Ecto neural progenitor cell (in vitro differentiated cells): ENCODE measurements around the gene DACH1.

ENCODE experiments used
- DNase-seq: peaks from one replicate; pipeline ENCODE4 v3.0.0-alpha.2; 2018; ENCODE audit warnings: low spot score

Gene DACH1

DNA sequence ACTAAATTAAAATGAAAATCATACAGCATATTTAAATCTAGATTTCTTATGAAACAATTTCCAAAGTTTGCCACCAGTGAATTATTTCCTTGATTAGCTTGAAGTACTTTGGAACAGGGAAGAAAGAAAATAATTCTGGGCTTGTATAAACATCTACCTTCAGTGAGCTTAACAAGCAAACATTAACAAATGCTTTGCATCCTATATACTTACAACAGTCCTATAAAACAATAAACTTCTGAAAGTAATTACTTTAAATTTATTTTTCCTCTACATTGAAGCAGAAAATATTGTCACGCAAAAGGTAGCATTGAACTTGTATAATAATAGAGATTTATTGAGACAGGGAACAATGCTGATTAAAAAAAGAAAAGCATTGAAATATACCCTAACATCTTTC, 164.8 kb downstream of the DACH1 start:
- no peak for DNase-seq

DNA sequence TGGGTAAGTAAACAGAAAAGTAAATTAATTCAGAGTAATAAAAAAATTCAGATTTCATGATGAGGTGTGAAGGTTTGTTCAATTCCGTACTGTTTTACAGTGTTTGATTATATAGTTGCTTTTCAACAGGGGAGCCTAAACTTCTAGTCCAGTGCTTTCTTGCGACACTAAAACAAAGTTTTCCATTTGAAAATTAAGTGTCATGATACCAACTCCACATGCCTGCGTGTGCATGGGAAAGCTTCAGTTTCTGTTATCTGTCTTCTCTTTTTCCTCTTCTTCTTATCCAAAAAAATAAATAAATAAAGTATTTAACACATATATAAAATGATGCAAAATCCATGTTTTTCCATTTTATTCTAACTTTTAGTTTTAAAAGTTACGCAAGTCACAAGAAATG, 165.3 kb downstream of the DACH1 start:
- DNase-seq: no peak

DNA sequence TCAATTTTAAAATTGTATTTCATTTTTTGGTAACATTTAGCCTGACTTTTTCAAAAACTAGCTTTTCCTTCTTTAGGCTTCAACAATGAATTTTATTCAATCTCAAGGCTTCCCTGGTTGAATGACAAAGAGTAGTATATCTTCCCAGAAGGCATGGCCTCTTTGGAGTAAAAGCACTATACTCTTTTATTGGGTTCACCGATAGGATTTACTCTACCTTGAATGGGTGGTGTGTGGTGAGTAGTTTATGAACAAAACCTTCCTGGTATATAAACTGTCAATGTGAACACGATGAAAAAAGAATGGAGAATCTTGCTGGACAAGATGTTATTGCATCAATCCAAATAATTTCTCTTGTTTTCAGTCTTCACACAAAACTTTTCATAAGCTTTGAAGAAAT, 167.7 kb downstream of the DACH1 start:
- no peak for DNase-seq

- DNase-seq: no peak
Measured at GRCh38 chr13:71695662-71696061, 171.3 kb downstream of the DACH1 start.

GRCh38 chr13:71685072-71685471, 181.9 kb downstream of the DACH1 start:
- no peak for DNase-seq

DNA sequence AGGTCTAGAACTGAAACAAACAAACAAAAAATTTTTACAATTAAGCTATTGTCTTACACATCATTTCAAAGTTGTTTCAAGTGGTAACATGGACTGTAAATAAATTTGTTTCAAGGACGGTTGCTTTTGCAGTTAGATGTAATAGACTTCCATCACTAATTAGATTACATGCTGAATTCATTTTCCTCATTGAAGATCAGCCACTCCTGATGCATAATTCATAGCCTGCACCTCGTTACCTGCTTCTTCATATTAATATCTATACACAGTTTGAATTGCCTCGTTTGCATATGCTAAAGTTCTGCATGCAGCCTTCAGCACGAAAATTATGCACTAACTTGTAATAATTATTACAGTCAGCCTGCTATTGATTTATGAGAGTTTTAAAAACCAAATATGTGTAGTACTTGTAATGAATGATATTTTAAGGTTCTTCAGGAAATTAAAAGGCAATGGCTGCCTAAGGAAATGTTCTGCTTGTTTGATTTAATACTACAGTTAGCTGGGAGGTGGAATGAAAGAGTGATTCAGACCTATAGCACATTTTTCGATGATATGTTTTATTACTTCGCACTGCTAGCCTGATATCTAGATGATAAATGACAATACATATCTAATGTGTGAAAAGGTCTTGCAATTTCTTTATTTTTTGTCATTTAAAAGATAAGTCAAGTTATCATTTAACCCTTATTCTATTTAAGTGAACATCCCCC, 184.9 kb downstream of the DACH1 start:
- no peak for DNase-seq

DNA sequence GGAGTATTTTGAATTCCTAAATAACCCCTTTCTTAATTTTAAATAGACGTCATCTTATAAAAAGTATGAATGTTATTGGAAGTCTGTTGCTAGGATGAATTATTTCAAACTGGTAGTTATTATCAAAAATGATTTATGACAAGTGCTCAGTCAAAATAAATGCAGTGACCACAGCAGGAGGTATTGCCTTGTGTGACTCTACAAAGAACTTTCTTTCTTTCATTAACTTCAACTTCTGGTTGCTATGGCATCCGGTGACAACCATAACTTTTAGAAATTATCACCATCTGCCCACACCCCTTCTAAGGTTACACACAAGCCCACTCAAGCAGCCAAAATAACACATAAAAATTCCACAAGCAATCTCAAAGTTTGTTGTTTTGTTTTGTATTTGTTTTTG, 189.9 kb downstream of the DACH1 start:
- no peak for DNase-seq

- no peak for DNase-seq
Measured at GRCh38 chr13:71672512-71672911, 194.5 kb downstream of the DACH1 start.

DNA sequence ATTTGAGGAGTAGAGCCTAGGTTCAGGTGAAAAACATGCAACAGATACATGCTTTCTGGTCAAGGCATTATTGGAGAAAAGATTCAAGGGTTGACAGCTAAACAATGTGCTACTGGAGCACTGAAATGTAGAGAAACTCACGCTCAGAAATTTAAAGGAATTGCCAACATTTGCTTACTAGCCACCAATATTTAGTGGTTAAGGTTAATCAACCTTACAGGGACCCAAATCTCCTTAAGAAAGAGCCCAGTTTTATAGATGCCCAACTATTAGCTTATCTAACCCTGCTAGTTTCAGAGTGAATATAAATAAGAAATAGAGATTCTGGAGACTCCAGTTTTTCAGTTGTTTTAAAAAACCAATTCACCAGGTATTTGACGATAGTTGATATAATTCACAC, 203.6 kb downstream of the DACH1 start:
- no peak for DNase-seq

DNA sequence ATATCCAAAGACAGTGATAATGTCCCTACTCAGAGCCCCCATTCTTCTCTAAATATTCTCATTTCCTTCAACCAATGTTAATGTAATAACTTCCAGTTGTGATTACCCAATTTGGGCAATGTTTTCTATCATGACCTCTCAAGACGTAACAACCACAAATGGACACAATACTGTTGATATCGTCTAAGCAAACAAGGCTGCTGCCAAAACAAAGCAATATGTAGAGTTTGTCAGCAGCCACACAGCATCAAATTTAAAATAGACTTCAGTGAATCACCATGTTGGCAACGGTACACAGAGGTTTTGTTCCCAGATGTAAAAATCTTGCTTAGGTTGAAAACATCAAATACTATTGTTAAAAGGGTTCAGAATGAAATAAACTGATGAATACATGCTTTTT, 205.1 kb downstream of the DACH1 start:
- no peak for DNase-seq

GRCh38 chr13:71659404-71659803, 207.6 kb downstream of the DACH1 start:
- DNase-seq: no peak

DNA sequence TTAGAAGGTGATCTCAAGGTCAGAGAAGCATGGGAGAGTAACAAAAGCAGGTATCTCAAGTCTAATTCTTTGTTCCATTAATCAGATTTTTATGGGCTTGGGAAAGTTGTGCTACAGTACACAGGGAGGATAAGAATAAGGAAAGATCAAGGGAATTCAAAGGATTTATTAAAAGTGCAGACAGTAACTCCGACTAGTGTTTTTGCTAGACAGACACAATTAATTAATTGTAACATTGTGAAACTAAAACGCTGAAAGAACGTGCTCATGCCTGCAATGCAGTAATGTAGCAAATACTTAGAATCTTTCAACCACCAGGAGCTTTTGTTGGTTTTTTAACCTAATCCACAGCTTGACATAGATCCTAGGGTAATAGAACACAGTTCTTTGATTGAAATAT, 221.5 kb downstream of the DACH1 start:
- no peak for DNase-seq

DNA sequence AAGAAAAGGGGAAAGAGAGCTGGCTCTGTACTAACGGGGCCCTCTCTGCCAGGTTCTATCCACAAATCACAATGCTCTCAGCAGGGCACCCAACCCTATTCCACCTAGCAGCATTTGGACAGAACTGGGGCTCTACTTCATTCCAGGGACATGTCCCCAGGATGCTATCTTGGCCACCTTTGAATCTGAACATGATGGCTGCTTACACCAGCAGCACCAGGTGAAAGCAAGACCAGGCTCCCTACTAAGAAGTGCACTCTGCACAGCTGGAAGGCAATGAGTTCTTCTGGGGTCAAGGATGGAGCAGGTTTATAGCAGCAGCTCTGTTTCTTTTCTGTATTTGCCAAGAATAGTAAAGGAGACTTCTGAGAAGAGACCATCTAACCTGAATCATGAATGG, 222.4 kb downstream of the DACH1 start:
- no peak for DNase-seq

- no peak for DNase-seq
Measured at GRCh38 chr13:71643448-71643860, 223.6 kb downstream of the DACH1 start.

- DNase-seq: no peak
Measured at GRCh38 chr13:71638751-71639150, 228.3 kb downstream of the DACH1 start.

- DNase-seq: no peak
Measured at GRCh38 chr13:71634602-71635443, 232.2 kb downstream of the DACH1 start.

- no peak for DNase-seq
Measured at GRCh38 chr13:71634182-71634581, 232.8 kb downstream of the DACH1 start.

DNA sequence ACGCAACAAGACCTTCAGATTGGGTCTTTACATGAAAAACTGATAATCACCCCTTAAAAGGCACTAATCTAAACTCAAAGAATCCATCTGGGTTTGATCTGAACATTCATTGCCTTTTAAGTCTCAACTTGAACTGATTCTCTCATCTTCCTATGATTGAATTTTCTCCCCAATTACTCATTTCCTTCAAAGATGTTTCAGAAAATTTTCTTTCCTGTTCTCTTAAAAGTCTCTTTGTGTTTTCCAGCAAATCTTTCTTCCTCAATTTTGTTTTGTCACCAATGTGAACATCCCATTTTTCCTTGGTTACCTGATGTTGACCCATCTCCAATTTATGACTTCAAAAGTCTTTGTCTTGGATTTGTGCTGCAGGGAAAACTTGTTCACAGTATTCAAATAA, 234.3 kb downstream of the DACH1 start:
- DNase-seq: no peak

DNA sequence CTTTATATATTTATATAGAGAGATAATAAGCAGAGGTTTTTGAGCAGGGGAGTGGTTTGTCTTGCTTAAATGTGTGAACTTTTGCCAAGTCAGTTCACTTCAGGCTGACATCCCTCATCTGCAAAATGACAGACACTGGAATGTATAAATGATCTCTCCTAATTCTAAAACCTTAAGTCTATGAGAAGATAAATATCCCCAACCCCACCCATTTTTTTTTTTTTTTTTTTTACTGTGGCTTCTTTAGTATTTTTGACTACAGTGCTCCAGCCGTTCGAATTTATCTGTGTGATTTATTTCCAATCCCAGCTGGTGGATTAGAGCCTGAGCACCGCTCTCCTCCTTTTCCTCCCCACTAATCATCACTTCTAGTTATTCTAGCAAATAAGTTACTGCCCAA, 234.8 kb downstream of the DACH1 start:
- DNase-seq: no peak

DNA sequence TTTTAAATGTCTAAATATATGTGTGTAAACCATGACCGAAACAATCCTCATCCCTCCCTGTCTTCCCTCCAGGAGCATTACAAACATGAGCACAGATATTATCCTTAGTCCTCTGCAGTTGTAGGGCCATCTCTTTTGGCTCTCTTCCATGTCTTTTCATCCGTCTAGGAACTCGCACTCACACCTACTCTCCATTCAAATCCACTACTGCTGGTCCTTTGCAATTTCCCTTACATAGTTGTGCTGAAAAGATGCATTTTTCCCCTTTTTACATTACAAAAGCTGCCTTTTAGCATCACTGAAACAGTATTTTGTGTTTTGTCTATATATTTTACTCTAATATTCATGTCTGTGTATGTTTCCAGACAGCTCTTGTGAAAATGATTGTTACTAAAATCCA, 237.8 kb downstream of the DACH1 start:
- no peak for DNase-seq

GRCh38 chr13:71626421-71627117, 240.4 kb downstream of the DACH1 start:
- DNase-seq: no peak

GRCh38 chr13:71625694-71626093, 241.3 kb downstream of the DACH1 start:
- DNase-seq: no peak
